Chondrocyte (in vitro differentiated cells): ENCODE results near the gene CHSY1. TPM values are rescaled to one million over a fixed set of nuclear protein-coding genes. Genes with fewer than 3 reads are reported as not detected.
A peak's percentile ranks its signal among the peaks of the same experiment; 100 is the strongest.

ENCODE experiments used
- DNase-seq: peaks from one replicate; pipeline ENCODE4 v3.0.0; 2021; ENCODE audit warnings: mixed read lengths, low spot score
- H3K27ac Mint-ChIP-seq: one replicate; pipeline ENCODE4 v1.8.0; 2021; ENCODE audit warnings: mild to moderate bottlenecking, moderate library complexity, mixed read lengths; ENCODE audit not compliant: unreplicated experiment
- H3K27me3 Mint-ChIP-seq: 2 replicates; pipeline ENCODE4 v1.8.0; 2021; ENCODE audit warnings: low read depth, mixed read lengths
- H3K36me3 Mint-ChIP-seq: 2 replicates; pipeline ENCODE4 v1.8.0; 2021; ENCODE audit warnings: low read depth, mixed read lengths
- H3K4me1 Mint-ChIP-seq: 2 replicates; pipeline ENCODE4 v1.8.0; 2021; ENCODE audit warnings: low read depth, mild to moderate bottlenecking, mixed read lengths
- H3K4me3 Mint-ChIP-seq: one replicate; pipeline ENCODE4 v1.8.0; 2021; ENCODE audit warnings: mild to moderate bottlenecking, moderate library complexity, mixed read lengths; ENCODE audit not compliant: unreplicated experiment
- H3K9me3 Mint-ChIP-seq: 2 replicates; pipeline ENCODE4 v1.8.0; 2021; ENCODE audit warnings: low read depth, mixed read lengths
- CTCF ChIP-seq: fragments of 200-600 bp; sonication (generic); IDR thresholded peaks from 2 replicates; pipeline ENCODE4 v1.5.0; 2021; ENCODE audit warnings: antibody characterized with exemption, mild to moderate bottlenecking, moderate library complexity
- total RNA-seq: library from RNA; stranded (reverse); gene quantifications from 3 replicates; pipeline ENCODE4 v1.2.1, GENCODE V29; 2021

The CHSY1 gene
- total RNA-seq, 1 donor from 2014 or later = 60.9 TPM

GRCh38 chr15:101233651-101234280 lies 18.1 kb downstream of the CHSY1 start:
- TF ChIP-seq CTCF = no peak
- Mint-ChIP-seq H3K27me3 (no peaks in the 10 kb centered on the region), H3K36me3 (peaks cover 14% of the 10 kb centered on the region), H3K4me3 (no peak overlapping the region), H3K4me1 (peaks cover 19% of the 10 kb centered on the region), H3K27ac (no peak overlapping the region), H3K9me3 (peaks cover 2% of the 10 kb centered on the region)
- no peak for DNase-seq

GRCh38 chr15:101232677-101233076 lies 19.2 kb downstream of the CHSY1 start:
- Mint-ChIP-seq H3K9me3 (peaks cover 10% of the 10 kb centered on the region), H3K27me3 (no peaks in the 10 kb centered on the region), H3K4me1 (peaks cover 27% of the 10 kb centered on the region), H3K27ac (peak overlapping the region; percentile 42), H3K4me3 (no peak overlapping the region), H3K36me3 (peaks cover 19% of the 10 kb centered on the region)
- TF ChIP-seq CTCF = no peak
- DNase-seq = no peak

- no peak overlapping the region for H3K4me3 Mint-ChIP-seq
- no peaks in the 10 kb centered on the region for H3K27me3 Mint-ChIP-seq
- no peak for TF ChIP-seq CTCF
- peaks cover 34% of the 10 kb centered on the region for H3K4me1 Mint-ChIP-seq
- no peak for DNase-seq
- H3K36me3 Mint-ChIP-seq = peaks cover 9% of the 10 kb centered on the region
- no peak overlapping the region for H3K27ac Mint-ChIP-seq
- peaks cover 12% of the 10 kb centered on the region for H3K9me3 Mint-ChIP-seq
Measured at GRCh38 chr15:101228313-101228712, 23.5 kb downstream of the CHSY1 start.

- H3K27ac Mint-ChIP-seq = peak overlapping the region; percentile 20
- H3K4me3 Mint-ChIP-seq = no peak overlapping the region
- no peak for DNase-seq
- peaks cover 12% of the 10 kb centered on the region for H3K9me3 Mint-ChIP-seq
- no peak for TF ChIP-seq CTCF
- peaks cover 9% of the 10 kb centered on the region for H3K36me3 Mint-ChIP-seq
- peaks cover 40% of the 10 kb centered on the region for H3K4me1 Mint-ChIP-seq
- no peaks in the 10 kb centered on the region for H3K27me3 Mint-ChIP-seq
Measured at GRCh38 chr15:101225658-101226057, 26.2 kb downstream of the CHSY1 start.

- no peak overlapping the region for H3K4me3 Mint-ChIP-seq
Measured at GRCh38 chr15:101221902-101222301, 29.9 kb downstream of the CHSY1 start.

More at GRCh38 chr15:101221902-101222301, 29.9 kb downstream of the CHSY1 start:
- peaks cover 36% of the 10 kb centered on the region for H3K4me1 Mint-ChIP-seq
- H3K27me3 Mint-ChIP-seq = no peaks in the 10 kb centered on the region
- no peak for DNase-seq
- H3K36me3 Mint-ChIP-seq = peaks cover 2% of the 10 kb centered on the region
- TF ChIP-seq CTCF = no peak
- H3K27ac Mint-ChIP-seq = peak overlapping the region; percentile 28
- H3K9me3 Mint-ChIP-seq = no peaks in the 10 kb centered on the region
